H1 (cell line): ENCODE measurements around the gene GRID2. TPM values are rescaled to one million over a fixed set of nuclear protein-coding genes. Genes with fewer than 3 reads are reported as not detected.

Experiments used
- BACH1 ChIP-seq: IDR thresholded peaks from 2 replicates; pipeline ENCODE4 v1.6.1; 2012; ENCODE audit warnings: low read length, improper control_type of control experiment
- CTBP2 ChIP-seq: IDR thresholded peaks from 2 replicates; pipeline ENCODE4 v1.7.0; 2011; ENCODE audit warnings: borderline replicate concordance, mild to moderate bottlenecking, moderate library complexity, mixed read lengths, low read length; ENCODE audit not compliant: insufficient read depth, insufficient read length
- HDAC2 ChIP-seq, 2 experiments: fragments of 300-600 bp in 1 of 2; sonication (generic) in 1 of 2; IDR thresholded peaks; 2 replicates each; pipeline ENCODE4 v1.6.1; 2011 to 2012; ENCODE audit warnings: low read depth in 2 of 2, low read length in 2 of 2, mild to moderate bottlenecking in 2 of 2, moderate library complexity in 2 of 2, borderline replicate concordance in 1 of 2, inconsistent platforms in 1 of 2
- RAD21 ChIP-seq, 2 experiments: IDR thresholded peaks in 1 of 2; conservative IDR thresholded peaks in 1 of 2; 2 replicates each; pipeline ENCODE4 v1.6.1; 2011; ENCODE audit warnings: low read depth in 2 of 2, low read length in 2 of 2, improper control_type of control experiment in 1 of 2, inconsistent platforms in 1 of 2, mild to moderate bottlenecking in 1 of 2, moderate library complexity in 1 of 2
- polyA plus RNA-seq, 7 experiments: library from polyadenylated mRNA; depleted of rRNA in 3 of 7; stranded (reverse) in 5 of 7; unstranded in 2 of 7; fragments of >200 nt in 5 of 7; fragments of 200-250 nt in 2 of 7; gene quantifications; 1 replicate in 5 of 7; 2 replicates in 1 of 7; 4 replicates in 1 of 7; pipeline versions ENCODE4 v1.2.1 to v1.2.3, GENCODE V29; 2011 to 2013; ENCODE audit warnings: missing spikeins in 2 of 7, mixed read lengths in 2 of 7
- total RNA-seq: library from RNA; stranded (reverse); fragmentation: NEBNext Ultra II Directional; extraction: Animal tissue kit (Norgen Biotek cat#: 25700); gene quantifications from 2 replicates; pipeline ENCODE4 v1.2.1, GENCODE V29; 2021
- TF ChIP-seq, protein P1 (sequence below): fragments of 300-600 bp; sonication (generic); IDR thresholded peaks from 2 replicates; pipeline ENCODE4 v1.7.1; 2012; ENCODE audit warnings: low read length, moderate library complexity, mild to moderate bottlenecking, inconsistent platforms; ENCODE audit not compliant: insufficient replicate concordance

The GRID2 gene
- total and polyA plus RNA-seq, 2 of the 8 experiments (the other 6 are each of a cell fraction or from before 2014, with no cell fraction given) = 31.1 to 81.9 TPM

DNA sequence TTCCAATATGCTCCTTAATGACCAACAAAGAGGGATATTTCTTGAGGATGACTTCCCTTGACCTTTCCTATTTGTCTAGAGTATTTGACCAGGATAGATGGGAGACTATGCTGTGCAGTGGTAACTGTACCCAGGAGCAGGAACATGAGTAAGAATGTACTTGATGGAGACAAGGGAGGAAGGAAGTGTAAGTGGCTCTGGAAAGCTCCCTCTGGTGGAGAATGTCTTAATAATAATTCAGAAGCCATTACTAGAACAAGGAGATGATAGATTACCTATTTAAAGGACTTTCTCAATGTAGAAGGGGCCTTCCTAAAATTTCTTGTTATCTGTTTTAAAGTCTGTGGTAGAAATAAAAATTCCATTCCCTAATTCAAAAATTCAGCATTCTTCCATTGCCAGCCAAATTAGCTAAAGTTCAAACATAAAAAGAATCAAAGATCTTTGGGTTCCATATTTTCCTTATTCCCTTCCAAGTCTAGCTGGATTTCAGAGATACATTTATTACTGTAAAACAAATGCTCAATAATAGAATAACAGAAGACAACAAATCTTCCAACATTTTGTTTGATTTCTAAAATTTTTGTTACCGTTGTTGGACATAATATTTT is 83.8 kb downstream of the GRID2 start (continued):
- TF ChIP-seq, protein P1, sequence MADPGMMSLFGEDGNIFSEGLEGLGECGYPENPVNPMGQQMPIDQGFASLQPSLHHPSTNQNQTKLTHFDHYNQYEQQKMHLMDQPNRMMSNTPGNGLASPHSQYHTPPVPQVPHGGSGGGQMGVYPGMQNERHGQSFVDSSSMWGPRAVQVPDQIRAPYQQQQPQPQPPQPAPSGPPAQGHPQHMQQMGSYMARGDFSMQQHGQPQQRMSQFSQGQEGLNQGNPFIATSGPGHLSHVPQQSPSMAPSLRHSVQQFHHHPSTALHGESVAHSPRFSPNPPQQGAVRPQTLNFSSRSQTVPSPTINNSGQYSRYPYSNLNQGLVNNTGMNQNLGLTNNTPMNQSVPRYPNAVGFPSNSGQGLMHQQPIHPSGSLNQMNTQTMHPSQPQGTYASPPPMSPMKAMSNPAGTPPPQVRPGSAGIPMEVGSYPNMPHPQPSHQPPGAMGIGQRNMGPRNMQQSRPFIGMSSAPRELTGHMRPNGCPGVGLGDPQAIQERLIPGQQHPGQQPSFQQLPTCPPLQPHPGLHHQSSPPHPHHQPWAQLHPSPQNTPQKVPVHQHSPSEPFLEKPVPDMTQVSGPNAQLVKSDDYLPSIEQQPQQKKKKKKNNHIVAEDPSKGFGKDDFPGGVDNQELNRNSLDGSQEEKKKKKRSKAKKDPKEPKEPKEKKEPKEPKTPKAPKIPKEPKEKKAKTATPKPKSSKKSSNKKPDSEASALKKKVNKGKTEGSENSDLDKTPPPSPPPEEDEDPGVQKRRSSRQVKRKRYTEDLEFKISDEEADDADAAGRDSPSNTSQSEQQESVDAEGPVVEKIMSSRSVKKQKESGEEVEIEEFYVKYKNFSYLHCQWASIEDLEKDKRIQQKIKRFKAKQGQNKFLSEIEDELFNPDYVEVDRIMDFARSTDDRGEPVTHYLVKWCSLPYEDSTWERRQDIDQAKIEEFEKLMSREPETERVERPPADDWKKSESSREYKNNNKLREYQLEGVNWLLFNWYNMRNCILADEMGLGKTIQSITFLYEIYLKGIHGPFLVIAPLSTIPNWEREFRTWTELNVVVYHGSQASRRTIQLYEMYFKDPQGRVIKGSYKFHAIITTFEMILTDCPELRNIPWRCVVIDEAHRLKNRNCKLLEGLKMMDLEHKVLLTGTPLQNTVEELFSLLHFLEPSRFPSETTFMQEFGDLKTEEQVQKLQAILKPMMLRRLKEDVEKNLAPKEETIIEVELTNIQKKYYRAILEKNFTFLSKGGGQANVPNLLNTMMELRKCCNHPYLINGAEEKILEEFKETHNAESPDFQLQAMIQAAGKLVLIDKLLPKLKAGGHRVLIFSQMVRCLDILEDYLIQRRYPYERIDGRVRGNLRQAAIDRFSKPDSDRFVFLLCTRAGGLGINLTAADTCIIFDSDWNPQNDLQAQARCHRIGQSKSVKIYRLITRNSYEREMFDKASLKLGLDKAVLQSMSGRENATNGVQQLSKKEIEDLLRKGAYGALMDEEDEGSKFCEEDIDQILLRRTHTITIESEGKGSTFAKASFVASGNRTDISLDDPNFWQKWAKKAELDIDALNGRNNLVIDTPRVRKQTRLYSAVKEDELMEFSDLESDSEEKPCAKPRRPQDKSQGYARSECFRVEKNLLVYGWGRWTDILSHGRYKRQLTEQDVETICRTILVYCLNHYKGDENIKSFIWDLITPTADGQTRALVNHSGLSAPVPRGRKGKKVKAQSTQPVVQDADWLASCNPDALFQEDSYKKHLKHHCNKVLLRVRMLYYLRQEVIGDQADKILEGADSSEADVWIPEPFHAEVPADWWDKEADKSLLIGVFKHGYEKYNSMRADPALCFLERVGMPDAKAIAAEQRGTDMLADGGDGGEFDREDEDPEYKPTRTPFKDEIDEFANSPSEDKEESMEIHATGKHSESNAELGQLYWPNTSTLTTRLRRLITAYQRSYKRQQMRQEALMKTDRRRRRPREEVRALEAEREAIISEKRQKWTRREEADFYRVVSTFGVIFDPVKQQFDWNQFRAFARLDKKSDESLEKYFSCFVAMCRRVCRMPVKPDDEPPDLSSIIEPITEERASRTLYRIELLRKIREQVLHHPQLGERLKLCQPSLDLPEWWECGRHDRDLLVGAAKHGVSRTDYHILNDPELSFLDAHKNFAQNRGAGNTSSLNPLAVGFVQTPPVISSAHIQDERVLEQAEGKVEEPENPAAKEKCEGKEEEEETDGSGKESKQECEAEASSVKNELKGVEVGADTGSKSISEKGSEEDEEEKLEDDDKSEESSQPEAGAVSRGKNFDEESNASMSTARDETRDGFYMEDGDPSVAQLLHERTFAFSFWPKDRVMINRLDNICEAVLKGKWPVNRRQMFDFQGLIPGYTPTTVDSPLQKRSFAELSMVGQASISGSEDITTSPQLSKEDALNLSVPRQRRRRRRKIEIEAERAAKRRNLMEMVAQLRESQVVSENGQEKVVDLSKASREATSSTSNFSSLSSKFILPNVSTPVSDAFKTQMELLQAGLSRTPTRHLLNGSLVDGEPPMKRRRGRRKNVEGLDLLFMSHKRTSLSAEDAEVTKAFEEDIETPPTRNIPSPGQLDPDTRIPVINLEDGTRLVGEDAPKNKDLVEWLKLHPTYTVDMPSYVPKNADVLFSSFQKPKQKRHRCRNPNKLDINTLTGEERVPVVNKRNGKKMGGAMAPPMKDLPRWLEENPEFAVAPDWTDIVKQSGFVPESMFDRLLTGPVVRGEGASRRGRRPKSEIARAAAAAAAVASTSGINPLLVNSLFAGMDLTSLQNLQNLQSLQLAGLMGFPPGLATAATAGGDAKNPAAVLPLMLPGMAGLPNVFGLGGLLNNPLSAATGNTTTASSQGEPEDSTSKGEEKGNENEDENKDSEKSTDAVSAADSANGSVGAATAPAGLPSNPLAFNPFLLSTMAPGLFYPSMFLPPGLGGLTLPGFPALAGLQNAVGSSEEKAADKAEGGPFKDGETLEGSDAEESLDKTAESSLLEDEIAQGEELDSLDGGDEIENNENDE = no peak
- TF ChIP-seq RAD21 (IDR thresholded peaks at IDR 0.05 in 1 of 2, conservative IDR thresholded peaks at IDR 0.05 in 1 of 2; ENCODE audit: low read depth in 2 of 2, low read length in 2 of 2) = peak; percentile 59 to 68
- TF ChIP-seq BACH1 = no peak
- TF ChIP-seq HDAC2 (IDR thresholded peaks at IDR 0.05; ENCODE audit: borderline replicate concordance in 1 of 2, low read depth in 2 of 2, low read length in 2 of 2) = no peak
- no peak for TF ChIP-seq CTBP2
